Measurements from ENCODE around the gene STPG3. TPM values are rescaled to one million over a fixed set of nuclear protein-coding genes. Genes with fewer than 3 reads are reported as not detected.

Gene STPG3
- total and polyA plus RNA-seq, 9 of the 15 experiments (the other 6 are each of a cell fraction or from before 2014, with no cell fraction given), result not detected

DNA sequence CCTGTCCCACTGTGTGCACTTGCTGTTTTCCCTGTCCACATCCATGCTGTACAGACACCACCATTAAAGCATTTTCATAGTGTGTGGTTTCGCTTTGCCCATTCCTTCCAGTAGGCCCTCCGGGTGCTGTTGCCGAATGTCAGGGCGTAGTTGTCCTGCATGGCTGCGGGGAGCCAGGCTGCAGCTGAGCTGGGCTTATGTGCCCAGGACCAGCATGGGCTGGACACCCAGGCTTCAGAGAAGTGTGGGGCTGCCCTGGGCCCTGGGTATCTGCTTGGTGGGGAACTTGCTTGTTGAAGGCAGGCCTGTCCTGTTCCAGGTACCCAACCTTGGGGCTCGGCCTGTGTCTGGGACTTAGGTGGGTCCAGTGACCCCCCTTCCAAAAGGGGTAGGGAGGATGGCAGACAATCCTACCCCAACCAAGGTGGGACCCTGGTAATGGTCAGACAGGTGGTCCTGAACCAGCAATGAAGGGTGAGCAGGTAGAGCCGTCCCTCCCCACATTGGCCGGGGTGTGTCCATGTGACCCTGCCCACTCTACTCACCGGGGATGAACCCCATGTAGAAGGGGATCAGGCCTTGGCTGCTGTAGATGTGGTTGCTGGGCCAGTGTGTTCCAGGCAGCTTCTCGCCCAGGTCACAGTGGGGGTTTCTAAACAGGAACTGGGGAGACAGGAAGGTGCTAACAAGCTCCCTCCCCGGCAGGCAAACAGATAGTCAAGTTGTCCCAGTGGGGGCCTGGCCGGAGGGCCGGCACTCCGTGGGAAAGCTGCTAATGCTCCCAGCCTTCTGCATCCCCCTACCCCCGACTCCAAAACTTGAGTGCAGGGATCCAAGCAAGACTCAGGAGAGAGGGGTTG is 7.2 kb upstream of the STPG3 start (continued):
- TF ChIP-seq, protein P1, sequence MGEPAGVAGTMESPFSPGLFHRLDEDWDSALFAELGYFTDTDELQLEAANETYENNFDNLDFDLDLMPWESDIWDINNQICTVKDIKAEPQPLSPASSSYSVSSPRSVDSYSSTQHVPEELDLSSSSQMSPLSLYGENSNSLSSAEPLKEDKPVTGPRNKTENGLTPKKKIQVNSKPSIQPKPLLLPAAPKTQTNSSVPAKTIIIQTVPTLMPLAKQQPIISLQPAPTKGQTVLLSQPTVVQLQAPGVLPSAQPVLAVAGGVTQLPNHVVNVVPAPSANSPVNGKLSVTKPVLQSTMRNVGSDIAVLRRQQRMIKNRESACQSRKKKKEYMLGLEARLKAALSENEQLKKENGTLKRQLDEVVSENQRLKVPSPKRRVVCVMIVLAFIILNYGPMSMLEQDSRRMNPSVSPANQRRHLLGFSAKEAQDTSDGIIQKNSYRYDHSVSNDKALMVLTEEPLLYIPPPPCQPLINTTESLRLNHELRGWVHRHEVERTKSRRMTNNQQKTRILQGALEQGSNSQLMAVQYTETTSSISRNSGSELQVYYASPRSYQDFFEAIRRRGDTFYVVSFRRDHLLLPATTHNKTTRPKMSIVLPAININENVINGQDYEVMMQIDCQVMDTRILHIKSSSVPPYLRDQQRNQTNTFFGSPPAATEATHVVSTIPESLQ (CRISPR knock-in tag; IDR thresholded peaks at IDR 0.05), result no peak
- TF ChIP-seq RAD21 (CRISPR knock-in tag; conservative IDR thresholded peaks at IDR 0.05 in 1 of 2, IDR thresholded peaks at IDR 0.05 in 1 of 2) (no peak), DACH1 (IDR thresholded peaks at IDR 0.05; ENCODE audit: partially characterized antibody) (no peak), PHF8 (IDR thresholded peaks at IDR 0.05; ENCODE audit: borderline replicate concordance, low read length) (no peak), RAD51 (IDR thresholded peaks at IDR 0.05; ENCODE audit: borderline replicate concordance, low read depth) (no peak), MCM2 (IDR thresholded peaks at IDR 0.05; ENCODE audit: low read depth) (no peak), ZKSCAN1 (IDR thresholded peaks at IDR 0.05; ENCODE audit: low read depth, low read length) (peak; percentile 37; the same call in 1 of the 2 replicates), KLF10 (CRISPR knock-in tag; IDR thresholded peaks at IDR 0.05) (no peak), DPF2 (IDR thresholded peaks at IDR 0.05) (no peak), ZNF184 (CRISPR knock-in tag; IDR thresholded peaks at IDR 0.05) (no peak), CXXC5 (CRISPR knock-in tag; IDR thresholded peaks at IDR 0.05) (no peak), ELF2 (CRISPR knock-in tag; IDR thresholded peaks at IDR 0.05) (no peak), IFI16 (CRISPR knock-in tag; IDR thresholded peaks at IDR 0.05) (no peak), POLR2H (tag; IDR thresholded peaks at IDR 0.05; ENCODE audit: low read depth) (no peak), ZNF282 (CRISPR knock-in tag; IDR thresholded peaks at IDR 0.05) (no peak), PYGO2 (tag; IDR thresholded peaks at IDR 0.05) (no peak), ILK (tag; IDR thresholded peaks at IDR 0.05; ENCODE audit: borderline replicate concordance, low read depth) (no peak)
- TF ChIP-seq, protein P2, sequence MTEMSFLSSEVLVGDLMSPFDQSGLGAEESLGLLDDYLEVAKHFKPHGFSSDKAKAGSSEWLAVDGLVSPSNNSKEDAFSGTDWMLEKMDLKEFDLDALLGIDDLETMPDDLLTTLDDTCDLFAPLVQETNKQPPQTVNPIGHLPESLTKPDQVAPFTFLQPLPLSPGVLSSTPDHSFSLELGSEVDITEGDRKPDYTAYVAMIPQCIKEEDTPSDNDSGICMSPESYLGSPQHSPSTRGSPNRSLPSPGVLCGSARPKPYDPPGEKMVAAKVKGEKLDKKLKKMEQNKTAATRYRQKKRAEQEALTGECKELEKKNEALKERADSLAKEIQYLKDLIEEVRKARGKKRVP (CRISPR knock-in tag; IDR thresholded peaks at IDR 0.05), result 0 out of 2 replicates have a peak, but pooled peaks have one; percentile 7
- TF ChIP-seq, protein P3, sequence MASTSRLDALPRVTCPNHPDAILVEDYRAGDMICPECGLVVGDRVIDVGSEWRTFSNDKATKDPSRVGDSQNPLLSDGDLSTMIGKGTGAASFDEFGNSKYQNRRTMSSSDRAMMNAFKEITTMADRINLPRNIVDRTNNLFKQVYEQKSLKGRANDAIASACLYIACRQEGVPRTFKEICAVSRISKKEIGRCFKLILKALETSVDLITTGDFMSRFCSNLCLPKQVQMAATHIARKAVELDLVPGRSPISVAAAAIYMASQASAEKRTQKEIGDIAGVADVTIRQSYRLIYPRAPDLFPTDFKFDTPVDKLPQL (IDR thresholded peaks at IDR 0.05; ENCODE audit: extremely low read depth, insufficient read length), result no peak
- TF ChIP-seq, protein P4, sequence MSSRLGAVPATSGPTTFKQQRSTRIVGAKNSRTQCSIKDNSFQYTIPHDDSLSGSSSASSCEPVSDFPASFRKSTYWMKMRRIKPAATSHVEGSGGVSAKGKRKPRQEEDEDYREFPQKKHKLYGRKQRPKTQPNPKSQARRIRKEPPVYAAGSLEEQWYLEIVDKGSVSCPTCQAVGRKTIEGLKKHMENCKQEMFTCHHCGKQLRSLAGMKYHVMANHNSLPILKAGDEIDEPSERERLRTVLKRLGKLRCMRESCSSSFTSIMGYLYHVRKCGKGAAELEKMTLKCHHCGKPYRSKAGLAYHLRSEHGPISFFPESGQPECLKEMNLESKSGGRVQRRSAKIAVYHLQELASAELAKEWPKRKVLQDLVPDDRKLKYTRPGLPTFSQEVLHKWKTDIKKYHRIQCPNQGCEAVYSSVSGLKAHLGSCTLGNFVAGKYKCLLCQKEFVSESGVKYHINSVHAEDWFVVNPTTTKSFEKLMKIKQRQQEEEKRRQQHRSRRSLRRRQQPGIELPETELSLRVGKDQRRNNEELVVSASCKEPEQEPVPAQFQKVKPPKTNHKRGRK (tag; IDR thresholded peaks at IDR 0.05), result no peak
